ENCODE measurements around the gene SIMC1.

The SIMC1 gene

GRCh38 chr5:176389135-176390123, 151.2 kb downstream of the SIMC1 start:
- no peak for DNase-seq

- no peak for DNase-seq
Measured at GRCh38 chr5:176391479-176391878, 153.3 kb downstream of the SIMC1 start.

GRCh38 chr5:176391999-176392398, 153.8 kb downstream of the SIMC1 start:
- no peak for DNase-seq

- DNase-seq: no peak
Measured at GRCh38 chr5:176392526-176392925, 154.3 kb downstream of the SIMC1 start.

- DNase-seq: no peak
Measured at GRCh38 chr5:176394096-176394495, 155.9 kb downstream of the SIMC1 start.

GRCh38 chr5:176394881-176395675, 156.9 kb downstream of the SIMC1 start:
- DNase-seq: no peak

All from NCI-H510A (cell line).